Activated naive CD4-positive, alpha-beta T cell treated with anti-CD3 and anti-CD28 coated beads, Interleukin-2, amount 50 U/mL, for 24 hours (primary cell): ENCODE measurements around the gene NUDCD3.

Experiments
- H3K27ac Mint-ChIP-seq: one replicate; pipeline ENCODE4 v1.8.0; 2021; ENCODE audit warnings: mild to moderate bottlenecking, mixed read lengths
- H3K27me3 Mint-ChIP-seq: one replicate; pipeline ENCODE4 v1.8.0; 2021; ENCODE audit warnings: mixed read lengths
- H3K36me3 Mint-ChIP-seq: one replicate; pipeline ENCODE4 v1.8.0; 2021; ENCODE audit warnings: mixed read lengths
- H3K4me1 Mint-ChIP-seq: one replicate; pipeline ENCODE4 v1.8.0; 2021; ENCODE audit warnings: mixed read lengths
- H3K4me3 Mint-ChIP-seq: one replicate; pipeline ENCODE4 v1.8.0; 2021; ENCODE audit warnings: mild to moderate bottlenecking, mixed read lengths
- H3K9me3 Mint-ChIP-seq: one replicate; pipeline ENCODE4 v1.8.0; 2021; ENCODE audit warnings: mixed read lengths

NUDCD3 gene

GRCh38 chr7:44368885-44369284 lies 121.6 kb downstream of the NUDCD3 start:
- Mint-ChIP-seq H3K9me3 (peaks cover 11% of the 10 kb centered on the region), H3K36me3 (peaks cover 5% of the 10 kb centered on the region)

GRCh38 chr7:44368455-44368854 lies 122.0 kb downstream of the NUDCD3 start:
- peaks cover 5% of the 10 kb centered on the region for H3K36me3 Mint-ChIP-seq
- H3K9me3 Mint-ChIP-seq, result peaks cover 11% of the 10 kb centered on the region
- H3K4me3 Mint-ChIP-seq, result no peak overlapping the region
- H3K27ac Mint-ChIP-seq, result no peak overlapping the region
- H3K4me1 Mint-ChIP-seq, result peaks cover 14% of the 10 kb centered on the region
- peaks cover 11% of the 10 kb centered on the region for H3K27me3 Mint-ChIP-seq

More at GRCh38 chr7:44368885-44369284, 121.6 kb downstream of the NUDCD3 start:
- Mint-ChIP-seq H3K27me3 (peaks cover 11% of the 10 kb centered on the region), H3K4me1 (peaks cover 14% of the 10 kb centered on the region), H3K27ac (no peak overlapping the region), H3K4me3 (no peak overlapping the region)

GRCh38 chr7:44367475-44368043 lies 122.9 kb downstream of the NUDCD3 start:
- peaks cover 12% of the 10 kb centered on the region for H3K27me3 Mint-ChIP-seq
- H3K4me3 Mint-ChIP-seq, result no peak overlapping the region
- peaks cover 14% of the 10 kb centered on the region for H3K4me1 Mint-ChIP-seq
- H3K27ac Mint-ChIP-seq, result no peak overlapping the region
- H3K36me3 Mint-ChIP-seq, result peaks cover 5% of the 10 kb centered on the region
- peaks cover 11% of the 10 kb centered on the region for H3K9me3 Mint-ChIP-seq

GRCh38 chr7:44366986-44367385 lies 123.5 kb downstream of the NUDCD3 start:
- no peak overlapping the region for H3K4me3 Mint-ChIP-seq
- no peak overlapping the region for H3K27ac Mint-ChIP-seq
- H3K4me1 Mint-ChIP-seq, result peaks cover 14% of the 10 kb centered on the region
- H3K9me3 Mint-ChIP-seq, result peaks cover 11% of the 10 kb centered on the region
- H3K27me3 Mint-ChIP-seq, result peaks cover 15% of the 10 kb centered on the region
- peaks cover 5% of the 10 kb centered on the region for H3K36me3 Mint-ChIP-seq

GRCh38 chr7:44353668-44354067 lies 136.8 kb downstream of the NUDCD3 start:
- H3K27ac Mint-ChIP-seq, result no peak overlapping the region
- peaks cover 2% of the 10 kb centered on the region for H3K36me3 Mint-ChIP-seq
- H3K4me3 Mint-ChIP-seq, result no peak overlapping the region
- peaks cover 20% of the 10 kb centered on the region for H3K9me3 Mint-ChIP-seq
- peaks cover 21% of the 10 kb centered on the region for H3K27me3 Mint-ChIP-seq
- H3K4me1 Mint-ChIP-seq, result no peaks in the 10 kb centered on the region

GRCh38 chr7:44348851-44349781 lies 141.3 kb downstream of the NUDCD3 start:
- Mint-ChIP-seq H3K27ac (no peak overlapping the region), H3K9me3 (peaks cover 13% of the 10 kb centered on the region), H3K4me1 (no peaks in the 10 kb centered on the region), H3K4me3 (no peak overlapping the region), H3K36me3 (peaks cover 2% of the 10 kb centered on the region), H3K27me3 (peaks cover 15% of the 10 kb centered on the region)

GRCh38 chr7:44348300-44348699 lies 142.2 kb downstream of the NUDCD3 start:
- H3K9me3 Mint-ChIP-seq, result peaks cover 13% of the 10 kb centered on the region
- H3K4me3 Mint-ChIP-seq, result no peak overlapping the region
- H3K36me3 Mint-ChIP-seq, result peaks cover 2% of the 10 kb centered on the region
- H3K27ac Mint-ChIP-seq, result no peak overlapping the region
- H3K4me1 Mint-ChIP-seq, result no peaks in the 10 kb centered on the region
- peaks cover 12% of the 10 kb centered on the region for H3K27me3 Mint-ChIP-seq

- peaks cover 12% of the 10 kb centered on the region for H3K27me3 Mint-ChIP-seq
Measured at GRCh38 chr7:44347546-44348114, 142.8 kb downstream of the NUDCD3 start.

GRCh38 chr7:44346063-44346462 lies 144.4 kb downstream of the NUDCD3 start:
- no peak overlapping the region for H3K4me3 Mint-ChIP-seq
- peaks cover 2% of the 10 kb centered on the region for H3K36me3 Mint-ChIP-seq
- H3K27ac Mint-ChIP-seq, result no peak overlapping the region
- H3K4me1 Mint-ChIP-seq, result no peaks in the 10 kb centered on the region
- peaks cover 11% of the 10 kb centered on the region for H3K9me3 Mint-ChIP-seq
- H3K27me3 Mint-ChIP-seq, result peaks cover 11% of the 10 kb centered on the region

More at GRCh38 chr7:44347546-44348114, 142.8 kb downstream of the NUDCD3 start:
- peaks cover 2% of the 10 kb centered on the region for H3K36me3 Mint-ChIP-seq
- H3K9me3 Mint-ChIP-seq, result peaks cover 13% of the 10 kb centered on the region
- no peaks in the 10 kb centered on the region for H3K4me1 Mint-ChIP-seq
- no peak overlapping the region for H3K4me3 Mint-ChIP-seq
- no peak overlapping the region for H3K27ac Mint-ChIP-seq

- Mint-ChIP-seq H3K4me3 (no peak overlapping the region), H3K9me3 (peaks cover 10% of the 10 kb centered on the region), H3K27ac (no peak overlapping the region), H3K4me1 (no peaks in the 10 kb centered on the region), H3K36me3 (no peaks in the 10 kb centered on the region), H3K27me3 (peaks cover 5% of the 10 kb centered on the region)
Measured at GRCh38 chr7:44341401-44341800, 149.1 kb downstream of the NUDCD3 start.

GRCh38 chr7:44338600-44338999 lies 151.9 kb downstream of the NUDCD3 start:
- Mint-ChIP-seq H3K27me3 (peaks cover 2% of the 10 kb centered on the region), H3K4me3 (no peak overlapping the region), H3K36me3 (peaks cover 6% of the 10 kb centered on the region), H3K9me3 (peaks cover 17% of the 10 kb centered on the region), H3K4me1 (no peaks in the 10 kb centered on the region), H3K27ac (no peak overlapping the region)

- Mint-ChIP-seq H3K4me3 (no peak overlapping the region), H3K27me3 (peaks cover 2% of the 10 kb centered on the region), H3K9me3 (peaks cover 17% of the 10 kb centered on the region), H3K36me3 (peaks cover 6% of the 10 kb centered on the region), H3K27ac (no peak overlapping the region), H3K4me1 (no peaks in the 10 kb centered on the region)
Measured at GRCh38 chr7:44336491-44336890, 154.0 kb downstream of the NUDCD3 start.

- Mint-ChIP-seq H3K4me1 (no peaks in the 10 kb centered on the region), H3K36me3 (peaks cover 6% of the 10 kb centered on the region), H3K4me3 (no peak overlapping the region), H3K27me3 (peaks cover 2% of the 10 kb centered on the region), H3K27ac (no peak overlapping the region), H3K9me3 (peaks cover 17% of the 10 kb centered on the region)
Measured at GRCh38 chr7:44335184-44335583, 155.3 kb downstream of the NUDCD3 start.

- Mint-ChIP-seq H3K36me3 (peaks cover 6% of the 10 kb centered on the region), H3K9me3 (peaks cover 17% of the 10 kb centered on the region), H3K4me3 (no peak overlapping the region), H3K4me1 (no peaks in the 10 kb centered on the region), H3K27me3 (peaks cover 2% of the 10 kb centered on the region), H3K27ac (no peak overlapping the region)
Measured at GRCh38 chr7:44334734-44335097, 155.7 kb downstream of the NUDCD3 start.

GRCh38 chr7:44333911-44334733 lies 156.3 kb downstream of the NUDCD3 start:
- Mint-ChIP-seq H3K27ac (no peak overlapping the region), H3K4me3 (no peak overlapping the region), H3K4me1 (no peaks in the 10 kb centered on the region), H3K36me3 (peaks cover 6% of the 10 kb centered on the region), H3K27me3 (peaks cover 2% of the 10 kb centered on the region), H3K9me3 (peaks cover 17% of the 10 kb centered on the region)
